ENCODE results near the gene TIMM29. TPM values are rescaled to one million over a fixed set of nuclear protein-coding genes. Genes with fewer than 3 reads are reported as not detected.
A peak's percentile ranks its signal among the peaks of the same experiment; 100 is the strongest.

Gene TIMM29
- total and polyA plus RNA-seq, 2 of the 13 experiments (the other 11 are each of a cell fraction or from before 2014, with no cell fraction given) = 7.1 to 33.8 TPM

- TF ChIP-seq, protein P1, sequence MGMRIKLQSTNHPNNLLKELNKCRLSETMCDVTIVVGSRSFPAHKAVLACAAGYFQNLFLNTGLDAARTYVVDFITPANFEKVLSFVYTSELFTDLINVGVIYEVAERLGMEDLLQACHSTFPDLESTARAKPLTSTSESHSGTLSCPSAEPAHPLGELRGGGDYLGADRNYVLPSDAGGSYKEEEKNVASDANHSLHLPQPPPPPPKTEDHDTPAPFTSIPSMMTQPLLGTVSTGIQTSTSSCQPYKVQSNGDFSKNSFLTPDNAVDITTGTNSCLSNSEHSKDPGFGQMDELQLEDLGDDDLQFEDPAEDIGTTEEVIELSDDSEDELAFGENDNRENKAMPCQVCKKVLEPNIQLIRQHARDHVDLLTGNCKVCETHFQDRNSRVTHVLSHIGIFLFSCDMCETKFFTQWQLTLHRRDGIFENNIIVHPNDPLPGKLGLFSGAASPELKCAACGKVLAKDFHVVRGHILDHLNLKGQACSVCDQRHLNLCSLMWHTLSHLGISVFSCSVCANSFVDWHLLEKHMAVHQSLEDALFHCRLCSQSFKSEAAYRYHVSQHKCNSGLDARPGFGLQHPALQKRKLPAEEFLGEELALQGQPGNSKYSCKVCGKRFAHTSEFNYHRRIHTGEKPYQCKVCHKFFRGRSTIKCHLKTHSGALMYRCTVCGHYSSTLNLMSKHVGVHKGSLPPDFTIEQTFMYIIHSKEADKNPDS (CRISPR knock-in tag; IDR thresholded peaks at IDR 0.05) = no peak
Observed at GRCh38 chr19:10885201-10886169, 43.1 kb upstream of the TIMM29 start (continued).

DNA sequence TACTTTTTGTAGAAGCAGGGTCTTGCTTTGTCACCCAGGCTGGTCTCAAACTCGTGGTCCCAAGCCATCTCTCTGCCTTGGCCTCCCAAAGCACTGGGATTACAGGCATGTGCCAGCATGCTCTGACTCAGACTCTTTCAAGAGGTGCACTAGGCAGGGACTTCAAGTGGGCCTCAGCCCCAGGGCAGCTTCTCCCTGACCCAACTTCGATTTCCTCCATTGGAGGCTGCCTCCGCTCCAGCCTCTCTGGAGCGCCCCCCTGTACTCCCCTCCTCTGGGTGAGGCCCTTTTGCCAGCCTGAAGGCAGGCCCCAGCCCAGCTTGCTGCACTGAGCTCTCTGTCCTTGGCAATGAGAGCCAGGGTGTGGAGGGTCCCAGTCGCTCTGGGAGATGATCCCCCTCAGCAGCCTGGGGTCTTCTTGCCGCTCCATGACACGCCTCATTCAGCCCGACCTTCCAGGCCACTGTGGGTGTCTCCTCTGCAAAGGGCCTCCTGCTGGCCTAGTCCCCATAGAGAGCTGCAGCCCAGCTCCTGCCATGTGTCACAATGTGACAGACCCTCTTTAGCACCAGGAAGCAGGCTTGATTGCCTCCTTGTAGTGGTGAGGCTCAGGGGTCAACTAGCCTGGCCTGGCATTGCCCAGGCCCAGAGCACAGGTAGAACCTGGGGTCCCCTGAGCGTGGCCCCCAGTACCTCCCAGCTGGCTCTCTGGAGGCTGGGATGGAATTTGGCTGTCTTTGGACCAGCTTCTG lies 40.8 kb upstream of the TIMM29 start:
- Histone ChIP-seq H3K79me2 (ENCODE audit: insufficient read depth, low read length) (peaks cover 32% of the 10 kb centered on the region), H3K4me3 (replicated peaks in 1 of 3; ENCODE audit: insufficient read depth in 1 of 3, low read depth in 2 of 3, low read length in 3 of 3) (no peak overlapping the region)

More for the DNA sequence above, 40.8 kb upstream of the TIMM29 start:
- H3K9ac ChIP-seq (ENCODE audit: insufficient read depth, low read depth, low read length) = no peak overlapping the region
- in situ Hi-C loops (cut with HindIII; ENCODE audit: extremely low pct_ligation_motif_present, low pct_unique_long_range_greater_than_20kb) (no loop called here), intact Hi-C loops (cut with micrococcal nuclease; ENCODE audit: unreplicated experiment) (no loop called here)
- WGBS (ENCODE audit: low lambda C conversion rate) = 96% methylated on average over 8 of the region's 9 CpGs
- no peak overlapping the region for H3K4me2 ChIP-seq (ENCODE audit: low read depth, low read length)
- peaks cover under 1 to 9% of the 10 kb centered on the region in 2 experiments; a peak in 3 of 5 replicates for H3K36me3 ChIP-seq (replicated peaks in 1 of 2; ENCODE audit: control insufficient read depth in 1 of 2, insufficient read depth in 2 of 2, low read length in 2 of 2)
- H4K20me1 ChIP-seq (ENCODE audit: insufficient read depth, low read length) = peaks cover 5% of the 10 kb centered on the region
- TF ChIP-seq, protein P2, sequence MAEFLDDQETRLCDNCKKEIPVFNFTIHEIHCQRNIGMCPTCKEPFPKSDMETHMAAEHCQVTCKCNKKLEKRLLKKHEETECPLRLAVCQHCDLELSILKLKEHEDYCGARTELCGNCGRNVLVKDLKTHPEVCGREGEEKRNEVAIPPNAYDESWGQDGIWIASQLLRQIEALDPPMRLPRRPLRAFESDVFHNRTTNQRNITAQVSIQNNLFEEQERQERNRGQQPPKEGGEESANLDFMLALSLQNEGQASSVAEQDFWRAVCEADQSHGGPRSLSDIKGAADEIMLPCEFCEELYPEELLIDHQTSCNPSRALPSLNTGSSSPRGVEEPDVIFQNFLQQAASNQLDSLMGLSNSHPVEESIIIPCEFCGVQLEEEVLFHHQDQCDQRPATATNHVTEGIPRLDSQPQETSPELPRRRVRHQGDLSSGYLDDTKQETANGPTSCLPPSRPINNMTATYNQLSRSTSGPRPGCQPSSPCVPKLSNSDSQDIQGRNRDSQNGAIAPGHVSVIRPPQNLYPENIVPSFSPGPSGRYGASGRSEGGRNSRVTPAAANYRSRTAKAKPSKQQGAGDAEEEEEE (CRISPR knock-in tag; IDR thresholded peaks at IDR 0.05; ENCODE audit: borderline replicate concordance) = no peak
- TF ChIP-seq SRSF4 (IDR thresholded peaks at IDR 0.05; ENCODE audit: low read depth, low read length, poor library complexity, severe bottlenecking) (no peak), BRD4 (CRISPR knock-in tag; IDR thresholded peaks at IDR 0.05) (no peak), SP1 (IDR thresholded peaks at IDR 0.05) (no peak), SP1 (CRISPR knock-in tag; IDR thresholded peaks at IDR 0.05) (no peak), YEATS4 (CRISPR knock-in tag; IDR thresholded peaks at IDR 0.05; ENCODE audit: borderline replicate concordance) (no peak), ZNF776 (CRISPR knock-in tag; IDR thresholded peaks at IDR 0.05) (no peak)
- TF ChIP-seq, protein P3, sequence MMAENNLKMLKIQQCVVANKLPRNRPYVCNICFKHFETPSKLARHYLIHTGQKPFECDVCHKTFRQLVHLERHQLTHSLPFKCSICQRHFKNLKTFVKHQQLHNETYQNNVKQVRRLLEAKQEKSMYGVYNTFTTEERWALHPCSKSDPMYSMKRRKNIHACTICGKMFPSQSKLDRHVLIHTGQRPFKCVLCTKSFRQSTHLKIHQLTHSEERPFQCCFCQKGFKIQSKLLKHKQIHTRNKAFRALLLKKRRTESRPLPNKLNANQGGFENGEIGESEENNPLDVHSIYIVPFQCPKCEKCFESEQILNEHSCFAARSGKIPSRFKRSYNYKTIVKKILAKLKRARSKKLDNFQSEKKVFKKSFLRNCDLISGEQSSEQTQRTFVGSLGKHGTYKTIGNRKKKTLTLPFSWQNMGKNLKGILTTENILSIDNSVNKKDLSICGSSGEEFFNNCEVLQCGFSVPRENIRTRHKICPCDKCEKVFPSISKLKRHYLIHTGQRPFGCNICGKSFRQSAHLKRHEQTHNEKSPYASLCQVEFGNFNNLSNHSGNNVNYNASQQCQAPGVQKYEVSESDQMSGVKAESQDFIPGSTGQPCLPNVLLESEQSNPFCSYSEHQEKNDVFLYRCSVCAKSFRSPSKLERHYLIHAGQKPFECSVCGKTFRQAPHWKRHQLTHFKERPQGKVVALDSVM (CRISPR knock-in tag; IDR thresholded peaks at IDR 0.05) = peak; percentile 21; the same call in 1 of the 2 replicates
- no peak overlapping the region for H2AFZ ChIP-seq (ENCODE audit: low read length)
- DNase-seq (ENCODE audit: low spot score) = no peak
- POLR2A ChIA-PET = interaction anchor here (0.9 to 1.6 kb wide), 2 partner anchors 8 to 15 kb away, joined by 4 to 5 read pairs; no protein-coding TSS in a partner anchor
- ATAC-seq = no peak; the same call in 1 of the 3 replicates
- no TSS peak for BruUV-seq (replicated peaks)
- no peaks in the 10 kb centered on the region for H3K9me3 ChIP-seq (ENCODE audit: low read length)
- H3K4me1 ChIP-seq (ENCODE audit: insufficient read depth, low read length) = no peaks in the 10 kb centered on the region
- no peaks in the 10 kb centered on the region for H3K27me3 ChIP-seq (ENCODE audit: control insufficient read depth in 1 of 2, insufficient read depth in 2 of 2, low read length in 2 of 2)
- no peak for FAIRE-seq
- H3K27ac ChIP-seq (ENCODE audit: extremely low read length, insufficient read depth, low read length) = no peak overlapping the region
- CTCF ChIA-PET (ENCODE audit: low intra/inter-chr PET ratio, low total read pairs) = no interaction called here

Data from HepG2 (cell line).